Measurements from ENCODE around the gene FBXL14.
A peak's percentile ranks its signal among the peaks of the same experiment; 100 is the strongest.
"Not testable (repeated sequence)": the region's sequence is repeated elsewhere in the genome, so short reads cannot be mapped to it uniquely, and the experiment has no call there.

FBXL14 gene

GRCh38 chr12:1566449-1567135 is 27.8 kb downstream of the FBXL14 start:
- DNase-seq = no peak

GRCh38 chr12:1565172-1565571 is 29.2 kb downstream of the FBXL14 start:
- DNase-seq = no peak

- DNase-seq = no peak
These were observed 30.3 kb downstream of the FBXL14 start for GRCh38 chr12:1564067-1564466.

- no peak for DNase-seq
These were observed 31.5 kb downstream of the FBXL14 start for GRCh38 chr12:1562813-1563407.

GRCh38 chr12:1560704-1561103 is 33.7 kb downstream of the FBXL14 start:
- DNase-seq = no peak

GRCh38 chr12:1559676-1560091 is 34.7 kb downstream of the FBXL14 start:
- DNase-seq = no peak

GRCh38 chr12:1558108-1558507 is 36.3 kb downstream of the FBXL14 start:
- DNase-seq = not testable (repeated sequence)

GRCh38 chr12:1553987-1554982 is 40.1 kb downstream of the FBXL14 start:
- peak; percentile 63 for DNase-seq

- no peak for DNase-seq
These were observed 40.8 kb downstream of the FBXL14 start for GRCh38 chr12:1553536-1553935.

GRCh38 chr12:1552911-1553491 is 41.4 kb downstream of the FBXL14 start:
- DNase-seq = no peak

GRCh38 chr12:1552171-1552570 is 42.2 kb downstream of the FBXL14 start:
- DNase-seq = no peak

- DNase-seq = no peak
These were observed 42.9 kb downstream of the FBXL14 start for GRCh38 chr12:1551496-1551895.

GRCh38 chr12:1546931-1547640 is 47.3 kb downstream of the FBXL14 start:
- DNase-seq = no peak

- no peak for DNase-seq
These were observed 49.2 kb downstream of the FBXL14 start for GRCh38 chr12:1544996-1545700.

GRCh38 chr12:1542599-1542998 is 51.8 kb downstream of the FBXL14 start:
- DNase-seq = no peak

GRCh38 chr12:1540690-1541089 is 53.7 kb downstream of the FBXL14 start:
- no peak for DNase-seq

- no peak for DNase-seq
These were observed 55.2 kb downstream of the FBXL14 start for GRCh38 chr12:1539135-1539534.

- DNase-seq = no peak
These were observed 57.6 kb downstream of the FBXL14 start for GRCh38 chr12:1536817-1537216.

- DNase-seq = peak; percentile 31
These were observed 59.6 kb downstream of the FBXL14 start for GRCh38 chr12:1534748-1535147.

GRCh38 chr12:1533602-1534304 is 60.6 kb downstream of the FBXL14 start:
- DNase-seq = peak; percentile 80

- DNase-seq = peak; percentile 40
These were observed 61.2 kb downstream of the FBXL14 start for GRCh38 chr12:1533205-1533601.
